ENCODE data around the gene BCL6.

Gene BCL6

DNA sequence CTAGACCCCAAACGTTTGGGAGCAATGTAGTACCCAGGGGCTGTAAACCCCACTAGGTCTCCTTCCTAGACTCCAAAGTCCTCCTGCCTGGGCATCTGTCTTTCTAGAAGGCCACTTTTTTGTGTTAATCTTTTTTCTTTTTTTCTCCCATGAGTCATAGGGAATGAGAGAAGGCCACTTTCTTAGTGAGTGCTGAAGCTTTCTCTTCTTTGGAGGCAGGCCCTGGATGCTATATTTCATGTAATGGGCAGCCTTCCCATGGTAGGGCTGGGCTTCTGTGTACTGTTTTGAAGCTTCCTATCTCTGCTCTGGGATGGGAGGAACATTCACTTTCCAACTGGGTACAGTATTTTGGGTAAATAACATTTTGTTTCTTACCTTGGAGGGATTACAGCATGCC is 27.7 kb downstream of the BCL6 start:
- H3K27ac ChIP-seq, result no peak overlapping the region
- TF ChIP-seq, protein P1, sequence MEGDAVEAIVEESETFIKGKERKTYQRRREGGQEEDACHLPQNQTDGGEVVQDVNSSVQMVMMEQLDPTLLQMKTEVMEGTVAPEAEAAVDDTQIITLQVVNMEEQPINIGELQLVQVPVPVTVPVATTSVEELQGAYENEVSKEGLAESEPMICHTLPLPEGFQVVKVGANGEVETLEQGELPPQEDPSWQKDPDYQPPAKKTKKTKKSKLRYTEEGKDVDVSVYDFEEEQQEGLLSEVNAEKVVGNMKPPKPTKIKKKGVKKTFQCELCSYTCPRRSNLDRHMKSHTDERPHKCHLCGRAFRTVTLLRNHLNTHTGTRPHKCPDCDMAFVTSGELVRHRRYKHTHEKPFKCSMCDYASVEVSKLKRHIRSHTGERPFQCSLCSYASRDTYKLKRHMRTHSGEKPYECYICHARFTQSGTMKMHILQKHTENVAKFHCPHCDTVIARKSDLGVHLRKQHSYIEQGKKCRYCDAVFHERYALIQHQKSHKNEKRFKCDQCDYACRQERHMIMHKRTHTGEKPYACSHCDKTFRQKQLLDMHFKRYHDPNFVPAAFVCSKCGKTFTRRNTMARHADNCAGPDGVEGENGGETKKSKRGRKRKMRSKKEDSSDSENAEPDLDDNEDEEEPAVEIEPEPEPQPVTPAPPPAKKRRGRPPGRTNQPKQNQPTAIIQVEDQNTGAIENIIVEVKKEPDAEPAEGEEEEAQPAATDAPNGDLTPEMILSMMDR (conservative IDR thresholded peaks at IDR 0.05; ENCODE audit: low read depth), result no peak
- DNase-seq (ENCODE audit: low spot score), result no peak
- POLR2A ChIA-PET (ENCODE audit: low non-redundant PET), result no interaction called here
- CTCF ChIA-PET, result interaction anchor here (0.6 to 1.3 kb wide), 3 partner anchors 38 to 1188 kb away, joined by 3 read pairs; no protein-coding TSS in a partner anchor

DNA sequence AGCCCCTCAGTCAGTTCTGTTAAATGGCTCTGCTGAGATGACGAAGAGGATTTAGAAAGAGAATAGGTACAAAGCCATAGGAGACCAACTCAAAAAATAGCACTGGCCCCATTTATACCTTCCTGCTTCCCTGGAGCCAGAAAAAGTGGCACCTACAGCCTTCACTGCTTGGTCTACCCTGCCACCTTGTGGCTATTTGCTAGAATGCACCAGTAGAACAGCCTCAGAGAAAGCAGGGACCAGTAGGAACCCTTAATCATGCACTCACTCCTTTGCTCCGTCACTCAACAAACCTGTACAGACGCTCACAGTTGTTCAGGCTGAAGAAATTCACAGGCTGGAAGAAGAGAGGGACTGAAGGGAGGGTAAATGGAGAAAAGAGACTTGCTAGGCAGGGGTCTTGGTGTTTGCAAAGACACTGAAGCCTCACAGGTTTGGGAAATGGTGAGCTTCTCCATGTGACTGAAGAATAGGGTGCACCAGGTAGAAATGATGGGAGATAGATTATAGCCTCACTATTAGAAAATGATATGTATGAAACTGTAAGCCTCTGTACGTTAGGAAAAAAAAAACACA is 30.8 kb downstream of the BCL6 start:
- CTCF ChIA-PET, result interaction anchor here (0.6 to 2.2 kb wide), 10 partner anchors 25 to 1240 kb away, joined by 3 to 8 read pairs (median 4); no protein-coding TSS in a partner anchor
- H3K27ac ChIP-seq, result no peak overlapping the region
- POLR2A ChIA-PET (ENCODE audit: low non-redundant PET), result no interaction called here
- DNase-seq (ENCODE audit: low spot score), result peak; percentile 77
- TF ChIP-seq, protein P1 (conservative IDR thresholded peaks at IDR 0.05; ENCODE audit: low read depth), result peak; percentile 91

DNA sequence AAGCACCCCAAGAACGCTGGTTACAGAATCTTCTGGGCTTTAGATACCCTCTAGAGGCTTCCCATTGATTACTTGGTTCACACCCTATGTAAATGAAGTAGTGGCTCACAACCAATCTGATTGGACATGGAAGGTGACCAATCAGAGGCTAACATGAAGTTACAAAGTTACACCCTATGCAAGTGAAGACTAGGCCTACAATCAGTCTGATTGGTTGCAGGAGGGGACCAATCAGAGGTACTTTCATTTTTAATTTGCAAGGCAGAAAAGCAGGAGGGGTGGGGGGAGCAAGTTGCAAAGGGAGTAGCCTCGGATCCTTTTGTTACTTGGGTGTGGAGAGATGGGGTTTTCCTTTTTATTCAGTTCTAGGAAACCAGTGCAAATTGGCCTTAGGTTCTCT is 31.8 kb downstream of the BCL6 start:
- ChIA-PET CTCF (interaction anchor here (0.5 to 2.2 kb wide), 4 partner anchors 34 to 396 kb away, joined by 3 to 8 read pairs (median 4); no protein-coding TSS in a partner anchor), POLR2A (ENCODE audit: low non-redundant PET) (no interaction called here)
- H3K27ac ChIP-seq, result no peak overlapping the region
- no peak for DNase-seq (ENCODE audit: low spot score)
- TF ChIP-seq, protein P1 (conservative IDR thresholded peaks at IDR 0.05; ENCODE audit: low read depth), result no peak

DNA sequence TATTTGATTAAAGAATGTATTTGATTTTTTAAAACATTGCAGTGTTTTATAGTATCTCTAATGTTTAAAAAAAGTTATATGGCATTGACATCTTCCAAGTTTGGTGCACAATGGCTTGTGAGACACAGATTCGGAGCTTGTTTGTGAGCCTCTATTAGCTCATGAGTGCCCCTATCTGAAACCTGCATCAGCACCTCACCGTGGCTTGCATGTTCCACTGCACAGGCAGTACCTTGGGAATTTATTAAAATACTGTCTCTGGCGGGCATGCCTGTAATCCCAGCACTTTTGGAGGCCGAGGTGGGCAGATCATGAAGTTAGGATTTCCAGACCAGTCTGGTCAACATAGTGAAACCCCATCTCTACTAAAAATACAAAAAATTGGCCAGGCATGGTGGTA is 36.1 kb downstream of the BCL6 start:
- POLR2A ChIA-PET (ENCODE audit: low non-redundant PET), result no interaction called here
- CTCF ChIA-PET, result interaction anchor here (0.6 to 1.1 kb wide), 2 partner anchors 30 to 677 kb away, joined by 3 read pairs; no protein-coding TSS in a partner anchor
- TF ChIP-seq, protein P1 (conservative IDR thresholded peaks at IDR 0.05; ENCODE audit: low read depth), result no peak
- no peak for DNase-seq (ENCODE audit: low spot score)
- H3K27ac ChIP-seq, result no peak overlapping the region

DNA sequence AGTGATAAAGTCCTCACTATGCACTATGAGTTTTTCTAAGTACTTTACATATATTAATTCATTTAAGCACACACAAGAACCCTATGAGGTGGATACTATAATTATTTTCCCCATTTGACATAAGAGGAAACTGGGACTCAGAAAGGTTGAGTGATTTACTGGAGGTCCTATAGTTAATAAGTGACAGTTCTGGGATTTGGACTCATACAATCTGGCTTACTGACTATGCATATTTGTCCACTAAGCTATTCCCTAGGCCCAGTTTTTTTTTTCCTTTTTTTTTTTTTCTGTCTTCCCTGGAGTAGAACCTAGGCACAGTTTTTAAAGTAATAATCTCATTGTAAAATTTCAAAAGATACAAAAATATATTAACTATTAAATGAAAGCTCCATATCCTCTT is 36.6 kb downstream of the BCL6 start:
- ChIA-PET CTCF (interaction anchor here (0.6 kb wide), 2 partner anchors 676 to 1492 kb away, joined by 3 read pairs; no protein-coding TSS in a partner anchor), POLR2A (ENCODE audit: low non-redundant PET) (no interaction called here)
- TF ChIP-seq, protein P1 (conservative IDR thresholded peaks at IDR 0.05; ENCODE audit: low read depth), result no peak
- DNase-seq (ENCODE audit: low spot score), result no peak
- H3K27ac ChIP-seq, result no peak overlapping the region

DNA sequence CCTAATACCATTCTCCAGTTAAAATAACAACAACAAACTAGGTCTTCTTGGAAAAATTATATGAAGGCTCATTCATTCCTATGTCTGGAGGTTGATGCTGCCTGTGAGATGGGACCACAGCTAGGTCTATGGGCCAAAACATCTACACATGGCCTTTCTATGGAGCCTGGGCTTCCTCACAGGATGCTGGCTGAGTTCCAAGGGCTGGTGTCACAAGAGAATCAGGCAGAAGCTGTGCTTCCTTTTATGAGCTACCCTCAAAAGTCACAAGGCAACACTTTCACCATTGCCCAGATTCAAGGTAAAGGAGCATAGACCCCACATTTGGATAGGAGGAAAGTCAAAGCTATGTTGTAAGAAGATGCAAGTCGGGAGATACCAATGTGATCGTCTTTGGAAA is 38.3 kb downstream of the BCL6 start:
- DNase-seq (ENCODE audit: low spot score), result no peak
- ChIA-PET POLR2A (ENCODE audit: low non-redundant PET) (no interaction called here), CTCF (no interaction called here)

More for the DNA sequence above, 38.3 kb downstream of the BCL6 start:
- TF ChIP-seq, protein P1 (conservative IDR thresholded peaks at IDR 0.05; ENCODE audit: low read depth), result no peak
- no peak overlapping the region for H3K27ac ChIP-seq
